Fibroblast of mammary gland (primary cell): ENCODE measurements around the gene PRAMEF18.
"Not testable (repeated sequence)": the region's sequence is repeated elsewhere in the genome, so short reads cannot be mapped to it uniquely, and the experiment has no call there.

Source experiments
- DNase-seq: peaks from one replicate; pipeline ENCODE4 v3.0.0-alpha.2; 2010; ENCODE audit warnings: low read depth
- H3K4me3 ChIP-seq: 2 replicates; pipeline ENCODE4 v1.5.1; 2011; ENCODE audit warnings: low read depth, mild to moderate bottlenecking, low read length, moderate library complexity; ENCODE audit not compliant: control insufficient read depth

The PRAMEF18 gene

GRCh38 chr1:13225675-13226204 lies at the start of gene PRAMEF18:
Gene PRAMEF18, minus strand, starts transcription at chr1:13226154. Its CDS starts 48 bp downstream, at chr1:13226106.
- not testable (repeated sequence) for H3K4me3 ChIP-seq, DNase-seq

- DNase-seq, H3K4me3 ChIP-seq: not testable (repeated sequence)
Measured at GRCh38 chr1:13265124-13265523, 39.2 kb upstream of the PRAMEF18 start.

GRCh38 chr1:13253898-13254297 lies 27.9 kb upstream of the PRAMEF18 start, which contains the start of gene PRAMEF5:
Gene PRAMEF5, plus strand, starts transcription at chr1:13254198. Its CDS starts 5,071 bp downstream, at chr1:13259269.
- DNase-seq, H3K4me3 ChIP-seq: not testable (repeated sequence)

GRCh38 chr1:13247122-13247521 lies 21.2 kb upstream of the PRAMEF18 start:
- not testable (repeated sequence) for DNase-seq, H3K4me3 ChIP-seq

GRCh38 chr1:13246554-13246871 lies 20.6 kb upstream of the PRAMEF18 start:
- DNase-seq, H3K4me3 ChIP-seq: not testable (repeated sequence)

GRCh38 chr1:13245841-13246553 lies 20.0 kb upstream of the PRAMEF18 start:
- DNase-seq, H3K4me3 ChIP-seq: not testable (repeated sequence)

- not testable (repeated sequence) for DNase-seq, H3K4me3 ChIP-seq
Measured at GRCh38 chr1:13243536-13244263, 17.7 kb upstream of the PRAMEF18 start.

GRCh38 chr1:13239633-13240032 lies 13.7 kb upstream of the PRAMEF18 start:
- not testable (repeated sequence) for DNase-seq

GRCh38 chr1:13237572-13237971 lies 11.6 kb upstream of the PRAMEF18 start:
- not testable (repeated sequence) for H3K4me3 ChIP-seq, DNase-seq

More at GRCh38 chr1:13239633-13240032, 13.7 kb upstream of the PRAMEF18 start:
- not testable (repeated sequence) for H3K4me3 ChIP-seq

- not testable (repeated sequence) for DNase-seq, H3K4me3 ChIP-seq
Measured at GRCh38 chr1:13234057-13234456, 8.1 kb upstream of the PRAMEF18 start.

- DNase-seq, H3K4me3 ChIP-seq: not testable (repeated sequence)
Measured at GRCh38 chr1:13232056-13232455, 6.1 kb upstream of the PRAMEF18 start.

- not testable (repeated sequence) for DNase-seq, H3K4me3 ChIP-seq
Measured at GRCh38 chr1:13231061-13231750, 5.3 kb upstream of the PRAMEF18 start.

- not testable (repeated sequence) for DNase-seq, H3K4me3 ChIP-seq
Measured at GRCh38 chr1:13230601-13231000, 4.6 kb upstream of the PRAMEF18 start.

- H3K4me3 ChIP-seq, DNase-seq: not testable (repeated sequence)
Measured at GRCh38 chr1:13230096-13230495, 4.1 kb upstream of the PRAMEF18 start.
